A673 (cell line): ENCODE data around the gene RAB4A. TPM values are rescaled to one million over a fixed set of nuclear protein-coding genes. Genes with fewer than 3 reads are reported as not detected.

Experiments used
- BruUV-seq: library from RNA; stranded (reverse); fragments of 400-500 nt; replicated peaks from 2 replicates; lab custom pipeline; 2021; lab: Mats Ljungman, UMichigan
- CTCF ChIA-PET: fragments of 300-600 bp; sonication (Branson Sonifier 250); formaldehyde crosslinking; loops from one replicate; lab custom pipeline; 2022; ENCODE audit warnings: antibody characterized with exemption; lab: Charles Lee
- POLR2A ChIA-PET: fragments of 300-600 bp; sonication (Branson Sonifier 250); formaldehyde crosslinking; loops from one replicate; lab custom pipeline; 2022; ENCODE audit warnings: antibody characterized with exemption; ENCODE audit not compliant: low non-redundant PET; lab: Charles Lee
- DNase-seq: peaks from one replicate; pipeline ENCODE4 v3.0.0-alpha.2; 2015; ENCODE audit warnings: low spot score
- H3K27ac ChIP-seq: fragments of 200-600 bp; sonication (generic); 2 replicates; pipeline ENCODE4 v1.5.1; 2016; ENCODE audit warnings: mixed run types, low read depth, mild to moderate bottlenecking, mixed read lengths, antibody characterized with exemption, low read length; ENCODE audit not compliant: poor library complexity, severe bottlenecking
- H3K27me3 ChIP-seq: fragments of 200-600 bp; sonication (generic); replicated peaks from 2 replicates; pipeline ENCODE4 v1.6.1; 2017; ENCODE audit warnings: mixed run types, low read depth, mild to moderate bottlenecking, mixed read lengths, antibody characterized with exemption, low read length; ENCODE audit not compliant: insufficient read depth, poor library complexity
- H3K36me3 ChIP-seq: fragments of 200-600 bp; sonication (generic); 2 replicates; pipeline ENCODE4 v1.6.1; 2016; ENCODE audit warnings: mixed run types, mild to moderate bottlenecking, mixed read lengths, antibody characterized with exemption, low read length; ENCODE audit not compliant: insufficient read depth, poor library complexity, severe bottlenecking
- H3K4me1 ChIP-seq: fragments of 200-600 bp; sonication (generic); 2 replicates; pipeline ENCODE4 v1.6.1; 2017; ENCODE audit warnings: mixed run types, mild to moderate bottlenecking, mixed read lengths, antibody characterized with exemption, low read length; ENCODE audit not compliant: insufficient read depth, poor library complexity, severe bottlenecking
- H3K4me3 ChIP-seq: fragments of 200-600 bp; sonication (generic); 2 replicates; pipeline ENCODE4 v1.5.1; 2016; ENCODE audit warnings: low read depth, mixed run types, mild to moderate bottlenecking, mixed read lengths, low read length; ENCODE audit not compliant: poor library complexity, severe bottlenecking
- H3K9me3 ChIP-seq: fragments of 200-600 bp; sonication (generic); 2 replicates; pipeline ENCODE4 v1.6.1; 2016; ENCODE audit warnings: mixed run types, low read depth, mild to moderate bottlenecking, mixed read lengths, antibody characterized with exemption, low read length; ENCODE audit not compliant: poor library complexity, severe bottlenecking
- CTCF ChIP-seq: fragments of 300-800, 200-600 bp; sonication (generic); conservative IDR thresholded peaks from 2 replicates; pipeline ENCODE4 v1.5.1; 2017; ENCODE audit warnings: low read depth, mild to moderate bottlenecking, antibody characterized with exemption, low read length, moderate library complexity, mixed read lengths
- EZH2 ChIP-seq: fragments of 200-600 bp; sonication (generic); IDR thresholded peaks from 2 replicates; pipeline ENCODE4 v1.6.1; 2017; ENCODE audit warnings: borderline replicate concordance, low read depth, mild to moderate bottlenecking, mixed read lengths, antibody characterized with exemption, low read length; ENCODE audit not compliant: poor library complexity, severe bottlenecking
- intact Hi-C: fragments of 100-400 bp; cut with micrococcal nuclease; formaldehyde crosslinking; loops from one replicate; pipeline ENCODE4 v1.10.0; 2022; ENCODE audit not compliant: unreplicated experiment
- total RNA-seq: library from RNA; stranded (reverse); gene quantifications from 2 replicates; pipeline ENCODE4 v1.2.3, GENCODE V29; 2021

The RAB4A gene
- total RNA-seq, 1 experiment from 2014 or later, result 51.6 TPM

DNA sequence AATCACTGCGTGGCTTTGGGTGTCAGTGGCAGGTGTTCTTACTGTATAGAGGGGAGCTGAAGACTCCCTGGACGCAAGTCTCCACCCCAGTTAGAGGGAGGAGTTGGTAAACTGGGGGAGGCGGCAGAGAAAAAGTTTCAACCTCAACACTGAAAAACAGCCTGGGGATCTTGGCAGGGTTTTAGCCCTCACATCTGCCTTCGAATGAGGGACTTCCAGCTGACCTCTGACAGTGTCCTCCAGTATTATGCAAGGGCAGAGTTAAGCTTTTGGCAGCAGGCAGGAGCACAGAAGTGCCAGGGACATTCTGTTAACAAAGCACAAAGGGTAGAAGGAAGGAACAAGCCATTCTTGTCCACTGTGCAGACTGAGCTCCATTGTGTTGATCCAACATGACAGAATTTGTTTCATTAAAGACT, 41.2 kb upstream of the RAB4A start:
- Histone ChIP-seq H3K9me3 (no peaks in the 10 kb centered on the region), H3K4me3 (no peak overlapping the region), H3K27me3 (no peaks in the 10 kb centered on the region), H3K36me3 (no peaks in the 10 kb centered on the region), H3K4me1 (peaks cover 35% of the 10 kb centered on the region), H3K27ac (no peak overlapping the region)
- POLR2A ChIA-PET, result no interaction called here
- TF ChIP-seq CTCF (no peak), EZH2 (no peak)
- no peak for DNase-seq
- intact Hi-C loops, result loop anchor here (10.0 kb wide), 1 partner anchor 545 kb away; no protein-coding TSS in a partner anchor
- CTCF ChIA-PET, result interaction anchor here (0.9 to 1.1 kb wide), 2 partner anchors 25 to 252 kb away, joined by 3 to 4 read pairs; no protein-coding TSS in a partner anchor
- no TSS peak for BruUV-seq

GRCh38 chr1:229230140-229230892, 40.6 kb upstream of the RAB4A start:
- intact Hi-C loops, result no loop called here
- H3K27ac ChIP-seq, result no peak overlapping the region
- TF ChIP-seq EZH2 (no peak), CTCF (no peak)

DNA sequence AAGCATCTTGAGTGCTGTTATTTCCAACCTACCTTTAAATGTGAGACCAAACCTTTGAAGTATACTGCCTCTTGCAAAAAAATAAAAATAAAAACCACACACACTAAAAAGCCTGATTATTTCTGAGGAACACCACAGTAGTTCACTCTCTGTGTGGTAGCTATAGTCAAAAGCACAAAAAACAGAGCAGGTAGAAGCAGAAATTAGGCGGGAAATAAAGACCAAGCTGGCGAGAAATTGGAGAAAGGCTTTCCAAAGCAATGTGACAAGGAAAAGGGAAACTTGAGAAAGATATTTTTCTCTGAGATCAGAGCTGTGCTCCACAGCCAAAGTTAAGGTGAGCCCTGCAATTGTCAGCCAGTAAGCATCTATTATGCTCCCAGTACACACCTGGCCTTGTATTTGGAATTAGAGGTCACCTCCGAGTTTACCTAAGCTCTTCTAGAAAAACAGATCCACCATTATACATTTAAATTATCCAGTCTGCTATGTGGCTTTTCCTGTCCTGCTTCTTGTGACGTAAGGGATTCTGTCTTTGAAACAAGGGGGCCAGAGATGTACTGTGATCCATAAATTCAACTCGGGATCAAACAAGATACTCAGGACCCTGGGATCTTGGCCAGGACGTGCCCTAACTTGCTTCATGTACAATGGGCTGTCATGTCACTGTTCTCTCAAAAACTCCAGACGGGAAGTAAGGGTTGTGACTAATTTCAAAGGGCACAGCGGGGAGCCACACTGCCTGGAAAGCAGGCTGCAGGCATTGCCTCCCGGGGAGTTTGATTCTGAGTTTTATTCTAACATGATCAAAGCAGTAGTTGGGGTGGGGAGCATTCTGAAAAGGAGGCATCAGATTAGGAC, 39.8 kb upstream of the RAB4A start:
- POLR2A ChIA-PET, result no interaction called here
- H3K9me3 ChIP-seq, result no peaks in the 10 kb centered on the region
- peak; percentile 94 for DNase-seq
- CTCF ChIA-PET, result interaction anchor here (0.9 to 1.1 kb wide), 2 partner anchors 24 to 251 kb away, joined by 3 to 4 read pairs; no protein-coding TSS in a partner anchor
- TF ChIP-seq EZH2 (no peak), CTCF (no peak)
- H3K4me3 ChIP-seq, result no peak overlapping the region
- H3K27me3 ChIP-seq, result no peaks in the 10 kb centered on the region
- intact Hi-C loops, result no loop called here
- H3K36me3 ChIP-seq, result no peaks in the 10 kb centered on the region
- H3K27ac ChIP-seq, result no peak overlapping the region
- peaks cover 35% of the 10 kb centered on the region for H3K4me1 ChIP-seq
- no TSS peak for BruUV-seq

More at GRCh38 chr1:229230140-229230892, 40.6 kb upstream of the RAB4A start:
- Histone ChIP-seq H3K9me3 (no peaks in the 10 kb centered on the region), H3K4me1 (peaks cover 35% of the 10 kb centered on the region), H3K4me3 (no peak overlapping the region), H3K36me3 (no peaks in the 10 kb centered on the region), H3K27me3 (no peaks in the 10 kb centered on the region)
- peak; percentile 61 for DNase-seq
- CTCF ChIA-PET, result interaction anchor here (0.6 to 1.1 kb wide), 3 partner anchors 24 to 1121 kb away, joined by 3 to 5 read pairs (median 4); no protein-coding TSS in a partner anchor
- no TSS peak for BruUV-seq
- POLR2A ChIA-PET, result no interaction called here
